Suprapubic skin (tissue), 4 donors: Measurements from ENCODE around the gene SERPINA1.

Experiments
- CTCF ChIP-seq, 2 donors: fragments of 200-600 bp in 1 of 2; fragments of 450-650 bp in 1 of 2; sonication (generic) in 1 of 2; IDR thresholded peaks; one replicate each; pipeline ENCODE4 v1.5.1; 2016 to 2019; ENCODE audit warnings: antibody characterized with exemption in 2 of 2, mild to moderate bottlenecking in 1 of 2, moderate library complexity in 1 of 2
- EP300 ChIP-seq: sonication (generic); formaldehyde crosslinking; IDR thresholded peaks from one replicate; pipeline ENCODE4 v1.6.1; 2017; ENCODE audit warnings: antibody characterized with exemption
- POLR2A ChIP-seq, 2 donors: fragments of 450-650 bp; IDR thresholded peaks; one replicate each; pipeline ENCODE4 v1.6.1; 2017; ENCODE audit warnings: antibody characterized with exemption in 2 of 2, mild to moderate bottlenecking in 2 of 2, moderate library complexity in 2 of 2
- POLR2AphosphoS5 ChIP-seq, 3 donors: sonication (generic); formaldehyde crosslinking; IDR thresholded peaks; one replicate each; pipeline ENCODE4 v1.6.1; 2017; ENCODE audit warnings: antibody characterized with exemption in 3 of 3

GRCh38 chr14:94354638-94355185 lies 33.7 kb downstream of the SERPINA1 start:
- TF ChIP-seq CTCF (IDR thresholded peaks at IDR 0.05) (no peak), POLR2AphosphoS5 (IDR thresholded peaks at IDR 0.05) (no peak), POLR2A (IDR thresholded peaks at IDR 0.05) (no peak), EP300 (no peak)
